Stimulated activated naive B cell treated with anti-CD40 and anti-IgM and Interleukin-4, amounts not matched to agents 10 μg/mL and 1 μg/mL and 100 μg/mL, for 72 hours (primary cell): Measurements from ENCODE around the gene PTCH1.

ENCODE experiments used
- ATAC-seq, 2 donors: fragments of 150-1000 bp; cut with Tn5 transposase; replicated peaks; 2 replicates each; pipeline ENCODE4 v1.10.0; 2021; ENCODE audit warnings: moderate library complexity in 1 of 2
- DNase-seq: peaks from one replicate; pipeline ENCODE4 v3.0.0; 2021
- H3K27ac Mint-ChIP-seq: one replicate; pipeline ENCODE4 v1.8.0; 2022; ENCODE audit warnings: mild to moderate bottlenecking, mixed read lengths
- H3K27me3 Mint-ChIP-seq, 2 donors: one replicate each; pipeline ENCODE4 v1.8.0; 2022; ENCODE audit warnings: mixed read lengths in 2 of 2
- H3K36me3 Mint-ChIP-seq, 2 donors: one replicate each; pipeline ENCODE4 v1.8.0; 2022; ENCODE audit warnings: mixed read lengths in 2 of 2, mild to moderate bottlenecking in 1 of 2
- H3K4me1 Mint-ChIP-seq, 2 donors: one replicate each; pipeline ENCODE4 v1.8.0; 2022; ENCODE audit warnings: mixed read lengths in 2 of 2, mild to moderate bottlenecking in 1 of 2
- H3K4me3 Mint-ChIP-seq, 2 donors: one replicate each; pipeline ENCODE4 v1.8.0; 2022; ENCODE audit warnings: mild to moderate bottlenecking in 2 of 2, mixed read lengths in 2 of 2, moderate library complexity in 1 of 2
- H3K9me3 Mint-ChIP-seq, 2 donors: one replicate each; pipeline ENCODE4 v1.8.0; 2022; ENCODE audit warnings: mixed read lengths in 2 of 2, mild to moderate bottlenecking in 1 of 2

The PTCH1 gene

DNA sequence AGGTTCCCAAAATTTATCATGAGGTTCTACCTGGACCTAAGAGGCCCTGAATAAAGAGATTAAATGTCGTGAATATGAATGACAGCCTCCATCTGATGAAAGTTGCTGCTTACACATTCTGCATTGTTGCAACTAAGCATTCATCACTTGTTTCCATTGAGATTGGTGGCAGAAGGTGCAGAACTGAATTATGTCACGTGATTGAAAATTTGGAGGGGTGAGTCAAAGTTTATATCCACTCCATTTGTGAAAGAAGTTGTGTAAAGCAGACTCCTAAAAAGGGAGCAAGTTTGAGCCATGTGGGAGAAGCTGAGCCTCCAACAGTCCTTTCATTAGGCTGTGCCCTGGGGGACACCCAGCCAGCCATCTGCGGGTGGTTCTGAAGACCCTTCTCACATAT lies 4.9 kb upstream of the PTCH1 start:
- Mint-ChIP-seq H3K4me3 (no peak overlapping the region), H3K27me3 (peaks cover 51 to 75% of the 10 kb centered on the region in 2 donors), H3K36me3 (peaks cover under 1 to 4% of the 10 kb centered on the region in 2 donors), H3K9me3 (peaks cover 6 to 14% of the 10 kb centered on the region in 2 donors), H3K27ac (no peak overlapping the region), H3K4me1 (peaks cover under 1 to 8% of the 10 kb centered on the region in 2 donors)
- no peak for ATAC-seq
- DNase-seq = no peak

DNA sequence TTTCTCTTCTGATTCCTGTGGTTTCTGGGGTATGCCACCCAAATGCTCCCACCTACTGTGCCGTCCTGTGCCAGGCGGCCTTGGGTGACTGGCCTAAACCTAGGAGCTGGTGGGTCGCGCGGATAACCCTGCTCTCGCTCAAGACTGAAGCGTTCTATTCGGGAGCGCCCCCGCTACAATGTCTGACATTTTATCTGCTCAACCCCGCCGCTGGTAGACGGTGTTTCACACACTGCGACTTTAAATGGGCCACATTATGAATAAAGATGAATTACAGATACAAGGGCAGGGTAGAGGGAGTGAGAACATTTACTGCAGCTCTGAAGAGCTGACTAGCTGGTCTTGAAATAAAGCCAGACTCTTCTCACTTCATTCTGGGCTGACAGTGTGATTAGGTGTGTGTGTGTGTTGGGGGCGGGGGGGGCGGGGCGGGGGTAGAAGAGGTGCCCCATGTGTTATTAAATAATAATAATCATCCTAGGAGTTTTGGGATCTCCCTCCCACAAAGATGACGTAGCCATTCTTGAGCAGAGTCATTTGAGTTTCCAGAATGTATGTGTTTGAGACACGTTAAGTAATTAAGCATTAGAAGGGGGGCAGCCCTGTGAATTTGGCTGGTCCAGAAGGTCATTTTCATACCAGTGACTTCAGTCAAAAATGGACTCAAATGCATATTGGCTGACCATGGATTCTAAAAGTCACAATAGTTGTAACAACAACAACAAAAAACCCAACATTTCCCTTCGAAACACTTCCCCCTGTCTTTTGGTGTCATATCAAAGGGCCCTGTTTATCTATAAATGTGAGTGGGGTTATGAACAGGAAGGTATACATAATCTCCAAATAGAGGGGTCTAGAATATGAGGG lies 1.0 kb upstream of the PTCH1 start:
- Mint-ChIP-seq H3K27me3 (peaks cover 71 to 93% of the 10 kb centered on the region in 2 donors), H3K27ac (no peak overlapping the region), H3K9me3 (peaks cover 6 to 12% of the 10 kb centered on the region in 2 donors), H3K36me3 (peaks cover 4 to 5% of the 10 kb centered on the region in 2 donors), H3K4me3 (peak overlapping the region; percentile 58 to 93), H3K4me1 (peaks cover 9 to 20% of the 10 kb centered on the region in 2 donors)
- no peak for DNase-seq
- no peak for ATAC-seq

DNA sequence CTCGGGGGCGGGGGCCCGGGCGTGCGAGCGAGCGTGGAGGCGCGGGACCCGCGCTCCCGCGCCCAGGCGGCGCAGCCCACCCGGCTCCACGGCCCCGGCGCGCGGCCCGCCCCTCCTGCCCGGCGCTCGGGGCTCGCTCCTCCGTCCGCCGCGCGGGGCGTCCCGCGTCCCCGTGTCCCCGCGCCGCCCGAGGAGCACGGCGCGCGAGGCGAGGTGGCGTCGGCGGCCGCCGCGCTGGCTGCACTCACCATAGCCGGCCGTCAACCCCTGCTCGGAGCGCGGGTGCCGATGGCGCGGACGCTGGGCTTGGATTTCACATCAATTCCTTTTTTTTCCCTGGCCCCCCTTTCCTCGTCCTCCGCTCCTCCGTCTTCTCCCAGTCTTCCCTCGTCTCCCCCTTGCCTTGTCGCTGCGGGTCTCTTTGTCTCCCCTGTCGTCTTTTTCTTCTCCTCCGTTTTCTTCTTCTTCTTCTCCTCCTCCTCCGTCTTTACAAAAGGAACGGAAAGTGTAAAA lies 494 bp downstream of the PTCH1 start:
- peak overlapping the region; percentile 84 for H3K27ac Mint-ChIP-seq
- DNase-seq (no peak), ATAC-seq (peak in 1 of 2 donors; percentile 39)
- peaks cover 14 to 20% of the 10 kb centered on the region in 2 donors for H3K4me1 Mint-ChIP-seq
- H3K9me3 Mint-ChIP-seq = peaks cover 6 to 10% of the 10 kb centered on the region in 2 donors
- peak overlapping the region; percentile 87 to 93 for H3K4me3 Mint-ChIP-seq
- peaks cover 79 to 95% of the 10 kb centered on the region in 2 donors for H3K27me3 Mint-ChIP-seq
- peaks cover 4 to 5% of the 10 kb centered on the region in 2 donors for H3K36me3 Mint-ChIP-seq

DNA sequence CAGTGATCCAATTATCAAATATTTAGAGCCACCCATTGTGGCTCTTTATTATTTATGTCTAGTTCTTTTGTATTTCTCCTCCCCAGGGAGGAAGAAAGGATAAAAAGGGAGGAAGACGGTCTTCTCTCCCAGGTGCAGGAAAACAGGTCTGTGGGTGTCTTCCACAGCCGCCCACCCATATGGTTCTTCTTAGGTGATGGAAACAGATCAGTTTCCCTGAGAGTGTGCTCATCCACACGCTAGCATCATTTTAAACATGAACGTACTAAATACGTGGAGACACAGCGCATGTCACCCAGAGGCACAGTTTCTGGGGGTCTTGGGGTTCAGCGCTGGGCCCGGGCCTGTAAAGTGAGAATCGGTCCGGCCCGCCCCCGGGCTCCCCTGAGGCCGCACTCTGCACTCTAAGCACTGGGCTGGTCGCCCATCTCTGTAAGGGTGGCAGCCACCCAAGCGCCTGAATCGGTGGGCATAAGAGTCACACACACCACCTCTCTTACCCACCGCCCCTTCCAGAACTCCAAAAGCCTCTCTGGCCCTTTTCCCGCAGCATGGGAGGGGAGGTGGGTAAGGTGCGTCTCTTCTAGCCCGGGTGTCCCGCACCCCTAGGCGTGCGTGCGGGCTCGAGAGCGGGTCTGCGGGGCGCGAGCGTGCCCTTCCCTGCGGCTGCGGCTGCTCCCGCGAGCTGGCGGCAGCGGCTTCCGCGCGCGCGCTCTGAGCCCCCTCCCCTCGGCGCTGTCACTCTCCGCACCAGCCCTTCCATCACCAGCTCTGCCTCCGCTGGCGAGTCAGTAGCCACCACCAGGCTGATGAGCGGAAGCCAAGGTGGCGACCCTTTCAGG lies 1.3 kb downstream of the PTCH1 start:
- Mint-ChIP-seq H3K36me3 (peaks cover 4 to 5% of the 10 kb centered on the region in 2 donors), H3K27ac (no peak overlapping the region), H3K4me1 (peaks cover 14 to 20% of the 10 kb centered on the region in 2 donors), H3K9me3 (peaks cover 6 to 7% of the 10 kb centered on the region in 2 donors), H3K4me3 (peak overlapping the region in 1 of 2 donors; percentile 52), H3K27me3 (peaks cover 72 to 92% of the 10 kb centered on the region in 2 donors)
- peak in 1 of 2 donors; percentile 41 for ATAC-seq
- DNase-seq = no peak

DNA sequence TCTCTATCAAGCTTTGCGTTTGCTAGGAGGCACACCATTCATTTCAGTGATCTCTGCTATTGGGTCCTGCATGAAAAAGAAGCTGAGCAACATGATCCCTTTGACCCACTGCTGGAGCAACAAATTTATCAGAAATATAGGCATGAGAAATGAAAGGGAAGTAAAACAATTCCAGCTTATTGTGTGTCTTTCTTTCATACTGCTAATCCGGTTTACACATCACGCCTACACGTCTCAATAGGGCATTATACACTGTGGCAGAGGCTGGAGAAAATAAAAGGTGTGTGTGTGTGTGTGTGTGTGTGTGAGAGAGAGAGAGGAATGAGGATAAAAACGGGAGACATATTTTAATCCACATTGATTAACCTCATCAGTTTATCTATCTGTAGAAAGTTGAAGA lies 2.4 kb downstream of the PTCH1 start:
- ATAC-seq (no peak), DNase-seq (no peak)
- Mint-ChIP-seq H3K9me3 (peaks cover 0 to 2% of the 10 kb centered on the region in 2 donors), H3K27ac (no peak overlapping the region), H3K36me3 (peaks cover 4 to 5% of the 10 kb centered on the region in 2 donors), H3K4me3 (no peak overlapping the region), H3K4me1 (peaks cover 16 to 27% of the 10 kb centered on the region in 2 donors), H3K27me3 (peaks cover 73 to 91% of the 10 kb centered on the region in 2 donors)

DNA sequence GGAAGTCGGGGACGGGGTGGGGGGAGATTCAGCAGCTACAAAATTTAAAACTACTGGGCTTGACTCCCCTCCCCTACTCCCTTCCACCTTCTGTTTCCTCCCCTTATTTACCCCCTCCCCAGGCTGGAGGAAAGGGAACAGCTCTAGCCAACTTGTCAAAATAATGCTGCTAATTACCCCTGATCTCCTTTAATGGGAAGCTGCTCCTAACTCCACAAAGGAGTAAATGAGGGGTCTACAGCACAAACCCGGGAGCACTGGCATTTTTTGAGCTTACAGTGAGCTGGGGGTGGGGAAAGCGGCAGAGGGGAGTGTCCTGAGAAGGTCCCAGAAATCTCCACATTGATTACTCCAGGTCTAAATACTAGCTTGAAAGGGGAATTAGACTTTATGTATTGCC lies 3.1 kb downstream of the PTCH1 start:
- no peak for DNase-seq
- H3K4me3 Mint-ChIP-seq = no peak overlapping the region
- H3K27ac Mint-ChIP-seq = no peak overlapping the region
- no peak for ATAC-seq
- peaks cover 19 to 33% of the 10 kb centered on the region in 2 donors for H3K4me1 Mint-ChIP-seq
- H3K36me3 Mint-ChIP-seq = peaks cover 4 to 5% of the 10 kb centered on the region in 2 donors
- peaks cover 73 to 92% of the 10 kb centered on the region in 2 donors for H3K27me3 Mint-ChIP-seq
- H3K9me3 Mint-ChIP-seq = peaks cover 0 to under 1% of the 10 kb centered on the region in 2 donors

DNA sequence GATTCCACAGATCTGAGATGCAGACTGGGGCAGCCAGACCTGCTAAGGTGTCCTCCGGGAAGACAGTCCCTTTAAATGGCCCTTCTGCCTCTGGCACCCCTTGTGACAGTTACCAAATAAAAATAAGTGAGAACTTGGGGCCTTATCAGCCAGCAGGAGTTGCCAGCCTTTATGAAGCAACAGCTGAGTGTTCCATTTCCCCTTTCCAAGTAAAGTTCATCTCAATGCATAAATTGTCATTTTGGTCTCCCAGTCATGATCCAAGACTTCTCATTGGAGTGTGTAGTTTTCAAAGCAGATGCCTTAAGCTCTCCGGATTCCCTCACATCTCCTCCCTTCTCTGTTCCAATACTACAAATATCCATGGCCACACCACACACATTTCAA lies 4.1 kb downstream of the PTCH1 start:
- Mint-ChIP-seq H3K9me3 (no peaks in the 10 kb centered on the region), H3K4me1 (peaks cover 21 to 38% of the 10 kb centered on the region in 2 donors), H3K36me3 (peaks cover 5 to 6% of the 10 kb centered on the region in 2 donors), H3K27me3 (peaks cover 68 to 89% of the 10 kb centered on the region in 2 donors), H3K4me3 (peak overlapping the region in 1 of 2 donors; percentile 9), H3K27ac (no peak overlapping the region)
- no peak for ATAC-seq
- DNase-seq = no peak

DNA sequence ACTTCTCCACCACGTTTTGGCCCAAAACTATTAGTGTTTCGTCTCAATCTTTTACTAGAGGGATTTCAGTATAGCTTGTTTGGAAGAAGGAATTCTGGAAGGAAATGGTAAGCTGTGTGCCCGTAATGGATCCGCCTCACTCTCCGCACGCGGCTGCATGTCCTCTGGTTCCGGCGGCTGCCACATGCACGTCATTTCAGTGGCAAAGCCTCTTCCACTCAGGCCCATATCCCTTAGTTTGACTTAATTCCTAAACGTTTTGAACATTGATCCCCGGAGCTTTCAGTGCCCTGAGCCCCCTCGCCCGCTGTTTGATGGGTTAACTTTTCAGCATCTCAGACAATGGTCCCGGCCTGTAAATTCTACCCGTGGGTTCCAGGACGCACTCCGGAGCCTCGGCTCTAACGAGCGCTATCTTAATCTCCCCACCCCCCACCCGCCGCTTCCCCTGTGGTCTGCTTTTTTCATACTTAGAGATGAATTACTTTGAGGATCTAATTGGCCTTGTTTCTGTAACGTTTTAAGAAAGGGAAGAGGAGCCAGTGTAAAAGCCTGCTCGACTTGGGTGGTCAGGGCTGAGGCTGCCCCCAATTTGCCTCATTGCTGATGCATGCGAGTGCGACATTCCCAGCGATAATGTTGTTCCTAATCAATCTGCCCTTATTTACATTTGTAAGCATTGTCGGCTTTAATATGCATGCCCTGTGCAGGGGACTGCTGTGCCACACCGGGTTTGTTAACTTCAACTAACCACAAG lies 4.6 kb downstream of the PTCH1 start:
- Mint-ChIP-seq H3K4me3 (peak overlapping the region; percentile 48 to 83), H3K9me3 (no peaks in the 10 kb centered on the region), H3K27ac (no peak overlapping the region), H3K36me3 (peaks cover 3 to 7% of the 10 kb centered on the region in 2 donors), H3K4me1 (peaks cover 24 to 40% of the 10 kb centered on the region in 2 donors), H3K27me3 (peaks cover 66 to 89% of the 10 kb centered on the region in 2 donors)
- DNase-seq = no peak
- no peak for ATAC-seq

DNA sequence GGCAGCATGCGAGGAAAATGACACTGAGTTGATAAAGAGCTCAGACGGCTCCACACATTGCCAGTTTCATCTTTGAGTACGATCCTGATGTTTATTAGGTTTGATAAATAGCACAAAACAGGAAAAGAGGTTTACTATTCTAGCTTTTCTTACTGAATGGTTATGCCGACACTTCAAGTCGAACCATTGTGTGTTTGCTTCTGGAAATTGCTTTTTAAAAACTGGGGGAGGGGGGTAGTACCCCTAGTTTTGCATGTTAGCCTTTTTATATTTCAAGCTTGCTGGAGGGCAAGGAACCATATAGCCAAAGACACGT lies 5.2 kb downstream of the PTCH1 start:
- no peak for DNase-seq
- ATAC-seq = no peak
- Mint-ChIP-seq H3K36me3 (peaks cover 2 to 5% of the 10 kb centered on the region in 2 donors), H3K27ac (peak overlapping the region; percentile 65), H3K27me3 (peaks cover 63 to 89% of the 10 kb centered on the region in 2 donors), H3K4me3 (peak overlapping the region; percentile 83 to 84), H3K9me3 (no peaks in the 10 kb centered on the region), H3K4me1 (peaks cover 23 to 40% of the 10 kb centered on the region in 2 donors)

DNA sequence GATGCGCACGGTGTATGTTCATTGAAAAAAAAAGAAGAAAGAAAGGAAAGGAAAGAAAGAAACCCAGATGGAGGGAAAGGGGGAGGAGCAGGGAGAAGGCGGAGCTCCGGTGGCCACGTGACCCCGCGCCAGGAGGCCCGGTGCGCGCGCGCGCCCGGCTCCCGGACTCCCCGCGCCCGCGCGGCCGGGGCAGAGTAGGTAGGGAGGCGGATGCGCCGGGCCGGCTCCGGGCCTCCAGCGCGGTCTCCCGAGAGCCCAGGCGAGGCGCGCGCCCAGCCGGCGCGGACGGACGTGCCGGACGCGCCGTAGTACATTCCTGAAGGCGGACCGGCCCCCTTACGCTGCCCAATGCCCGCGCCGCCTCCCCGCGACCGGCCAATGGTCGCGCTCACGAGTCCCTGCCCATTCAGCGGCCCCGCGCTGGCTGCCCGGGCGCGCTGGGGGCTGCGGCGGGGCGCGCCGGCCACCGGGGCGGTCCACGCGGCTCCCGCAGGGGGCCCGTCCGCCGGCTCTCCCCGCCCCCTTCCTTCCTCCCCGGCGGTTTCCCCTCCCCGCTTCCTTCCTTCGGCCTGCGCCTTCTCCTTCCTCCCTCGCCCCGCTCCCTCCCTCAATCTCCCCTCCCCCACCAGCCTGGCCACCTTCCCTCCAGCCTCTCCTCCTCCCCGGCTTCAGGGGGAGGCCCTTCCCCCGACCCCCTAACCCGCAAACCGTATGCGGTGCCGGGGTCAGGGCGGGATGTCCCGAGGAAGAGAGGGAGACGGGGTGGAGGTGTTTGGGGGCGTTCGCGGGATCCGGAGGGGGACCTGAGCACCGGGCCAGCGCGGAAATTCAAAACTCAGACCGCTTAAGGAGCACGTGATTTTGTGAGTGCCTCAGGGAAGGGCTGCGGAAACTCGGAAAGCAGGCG lies 5.8 kb downstream of the PTCH1 start:
- peak; percentile 72 for DNase-seq
- peak overlapping the region; percentile 83 to 92 for H3K4me3 Mint-ChIP-seq
- peaks cover 21 to 42% of the 10 kb centered on the region in 2 donors for H3K4me1 Mint-ChIP-seq
- H3K27ac Mint-ChIP-seq = peak overlapping the region; percentile 65
- peak; percentile 69 to 79 for ATAC-seq
- peaks cover 59 to 91% of the 10 kb centered on the region in 2 donors for H3K27me3 Mint-ChIP-seq
- H3K9me3 Mint-ChIP-seq = no peaks in the 10 kb centered on the region
- peaks cover 0 to 3% of the 10 kb centered on the region in 2 donors for H3K36me3 Mint-ChIP-seq

DNA sequence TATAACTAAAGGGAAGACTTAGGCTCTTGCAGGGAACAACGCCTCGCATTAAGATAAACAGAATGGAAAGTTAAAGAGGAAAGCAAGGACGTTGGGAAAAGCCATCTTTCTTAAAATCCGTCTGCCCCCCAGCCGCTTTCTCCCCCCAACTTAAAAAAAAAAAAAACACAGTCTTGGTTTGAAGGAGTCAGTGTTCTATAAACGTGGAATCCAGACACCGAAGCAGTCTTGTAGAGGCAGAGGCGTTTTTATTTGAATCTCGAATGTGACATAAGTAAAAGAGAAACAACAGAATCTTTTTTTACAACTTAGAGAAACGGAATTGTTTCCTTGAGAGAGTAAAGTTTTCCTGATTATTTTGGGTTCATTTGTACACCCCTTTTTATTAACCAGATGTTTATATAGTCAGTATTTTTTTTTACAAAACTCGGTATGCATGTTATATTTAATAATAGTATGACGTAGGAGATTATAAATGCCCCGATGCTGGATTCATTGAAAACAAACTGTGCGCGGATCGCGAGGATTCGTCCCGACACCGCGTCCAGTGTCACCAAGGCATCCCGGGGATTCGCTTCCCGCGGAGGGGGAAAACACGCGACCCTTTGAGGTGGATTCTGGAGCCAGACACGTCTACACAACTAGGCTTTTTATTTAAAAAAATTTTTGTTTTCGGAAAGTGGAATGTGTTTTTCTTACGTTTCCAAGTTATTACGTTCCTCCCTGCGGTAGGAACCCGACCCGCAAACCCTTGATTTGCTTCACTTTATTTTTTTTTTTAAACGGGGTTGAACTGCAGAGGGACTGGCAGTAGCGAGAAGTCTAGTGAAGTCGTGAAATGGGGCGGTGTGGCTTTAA lies 6.7 kb downstream of the PTCH1 start:
- peaks cover 55 to 89% of the 10 kb centered on the region in 2 donors for H3K27me3 Mint-ChIP-seq
- H3K27ac Mint-ChIP-seq = peak overlapping the region; percentile 47
- no peaks in the 10 kb centered on the region for H3K9me3 Mint-ChIP-seq
- ATAC-seq = no peak
- H3K4me1 Mint-ChIP-seq = peaks cover 19 to 43% of the 10 kb centered on the region in 2 donors
- H3K36me3 Mint-ChIP-seq = peaks cover 0 to 3% of the 10 kb centered on the region in 2 donors
- no peak for DNase-seq
- peak overlapping the region; percentile 83 to 92 for H3K4me3 Mint-ChIP-seq
